K562 (cell line): ENCODE measurements around the gene RNF213. TPM values are rescaled to one million over a fixed set of nuclear protein-coding genes. Genes with fewer than 3 reads are reported as not detected.

ENCODE experiments used
- ATAC-seq: fragments of 200-7000 bp; cut with Tn5 transposase; 3 replicates; pipeline ENCODE4 v1.9.1; 2020; ENCODE audit warnings: moderate library complexity
- BruUV-seq: library from RNA; stranded (reverse); fragments of 400-500 nt; replicated peaks from 2 replicates; lab custom pipeline; 2021; lab: Mats Ljungman, UMichigan
- CTCF ChIA-PET: fragments of 300-600 bp; formaldehyde crosslinking; extraction: SDS; loops from one replicate; lab custom pipeline; 2021; ENCODE audit warnings: low intra/inter-chr PET ratio; lab: Yijun Ruan, JAX
- POLR2A ChIA-PET: fragments of 300-600, 350-650 bp; sonication (Branson Sonifier 250); formaldehyde crosslinking; extraction: SDS; loops from one replicate; lab custom pipeline; 2021; ENCODE audit warnings: antibody characterized with exemption, inconsistent platforms; lab: Yijun Ruan, JAX
- DNase-seq, 4 experiments: peaks; one replicate each; pipeline versions ENCODE4 v3.0.0 to v3.0.0-alpha.2; 2011 to 2018; ENCODE audit warnings: low spot score in 3 of 4, mixed read lengths in 3 of 4; ENCODE audit errors: extremely low read depth in 1 of 4
- FAIRE-seq: peaks from 2 replicates; lab custom pipeline; 2011; peaks lifted over from hg19 to GRCh38; lab: Jason Lieb, UNC
- H2AFZ ChIP-seq: 2 replicates; pipeline ENCODE4 v1.6.0; 2011; ENCODE audit warnings: low read depth, low read length, control low read depth, inconsistent platforms
- H3K27ac ChIP-seq: fragments of 200-600 bp; 3 replicates; pipeline ENCODE4 v1.8.0; 2011; ENCODE audit warnings: low read depth, mild to moderate bottlenecking, control low read depth, inconsistent platforms, low read length, moderate library complexity, mixed read lengths; ENCODE audit errors: extremely low read depth
- H3K27me3 ChIP-seq, 2 experiments: fragments of 300-600 bp in 1 of 2; 2 replicates in 1 of 2; 3 replicates in 1 of 2; pipeline versions ENCODE4 v1.6.0 to v1.8.0; 2011; ENCODE audit warnings: inconsistent platforms in 2 of 2, low read length in 2 of 2, mild to moderate bottlenecking in 1 of 2, mixed read lengths in 1 of 2, moderate library complexity in 1 of 2; ENCODE audit not compliant: control insufficient read depth in 2 of 2, insufficient read depth in 2 of 2
- H3K36me3 ChIP-seq: fragments of 300-600 bp; 3 replicates; pipeline ENCODE4 v1.8.0; 2011; ENCODE audit warnings: mild to moderate bottlenecking, low read length, inconsistent platforms; ENCODE audit not compliant: control insufficient read depth, insufficient read depth
- H3K4me1 ChIP-seq, 2 experiments: fragments of 200-600 bp in 1 of 2; replicated peaks in 1 of 2; 2 replicates in 1 of 2; 3 replicates in 1 of 2; pipeline versions ENCODE4 v1.5.1 to v1.8.0; 2011; ENCODE audit warnings: inconsistent platforms in 2 of 2, low read length in 2 of 2, mild to moderate bottlenecking in 1 of 2, mixed read lengths in 1 of 2, moderate library complexity in 1 of 2; ENCODE audit not compliant: control insufficient read depth in 2 of 2, insufficient read depth in 2 of 2
- H3K4me2 ChIP-seq: 2 replicates; pipeline ENCODE4 v1.6.1; 2011; ENCODE audit warnings: low read length, control low read depth, inconsistent platforms, mixed read lengths; ENCODE audit not compliant: insufficient read depth
- H3K4me3 ChIP-seq: fragments of 200-600 bp; sonication (generic), shearing (Covaris generic); 2 replicates; pipeline ENCODE4 v1.5.1; 2016; ENCODE audit warnings: control low read depth, inconsistent platforms
- H3K79me2 ChIP-seq: fragments of 200-600 bp; 3 replicates; pipeline ENCODE4 v1.8.0; 2011; ENCODE audit warnings: low read length, inconsistent platforms; ENCODE audit not compliant: control insufficient read depth, insufficient read depth
- H3K9ac ChIP-seq, 2 experiments: 2 replicates each; pipeline versions ENCODE4 v1.6.0 to v1.6.1; 2011; ENCODE audit warnings: low read depth in 2 of 2, low read length in 2 of 2, control low read depth in 1 of 2, inconsistent platforms in 1 of 2, mild to moderate bottlenecking in 1 of 2, mixed read lengths in 1 of 2; ENCODE audit not compliant: insufficient read depth in 1 of 2
- H3K9me1 ChIP-seq: one replicate; pipeline ENCODE4 v1.6.0; 2011; ENCODE audit warnings: inconsistent platforms, mild to moderate bottlenecking, low read length, moderate library complexity; ENCODE audit not compliant: control insufficient read depth, insufficient read depth
- H3K9me3 ChIP-seq: replicated peaks from 2 replicates; pipeline ENCODE4 v1.5.1; 2011; ENCODE audit warnings: low read depth, low read length, inconsistent platforms; ENCODE audit not compliant: control insufficient read depth, insufficient read depth
- H4K20me1 ChIP-seq: replicated peaks from 2 replicates; pipeline ENCODE4 v1.6.1; 2011; ENCODE audit warnings: low read length, inconsistent platforms, mixed read lengths; ENCODE audit not compliant: control insufficient read depth, insufficient read depth
- ARNT ChIP-seq, 2 experiments: fragments of 450-650 bp; IDR thresholded peaks; 2 replicates each; pipeline ENCODE4 v1.6.1; 2016; ENCODE audit warnings: mild to moderate bottlenecking in 1 of 2
- CTBP1 ChIP-seq: fragments of 450-650 bp; IDR thresholded peaks from 2 replicates; pipeline ENCODE4 v1.6.1; 2016; ENCODE audit warnings: borderline replicate concordance
- E2F3 ChIP-seq: fragments of 250-450 bp; sonication (Bioruptor Pico); IDR thresholded peaks from 2 replicates; pipeline ENCODE4 v1.4.0; 2020; ENCODE audit warnings: mild to moderate bottlenecking
- ELF1 ChIP-seq: fragments of 200-800 bp; sonication (Bioruptor generic); IDR thresholded peaks from 2 replicates; pipeline ENCODE4 v1.6.1; 2016; ENCODE audit warnings: missing genetic modification characterization, missing compliant biosample characterization
- EP400 ChIP-seq: fragments of 450-650 bp; IDR thresholded peaks from 2 replicates; pipeline ENCODE4 v1.6.1; 2017; ENCODE audit warnings: antibody characterized with exemption, mild to moderate bottlenecking, moderate library complexity
- GABPB2 ChIP-seq: fragments of 250-450 bp; sonication (Bioruptor Pico); conservative IDR thresholded peaks from 2 replicates; pipeline ENCODE4 v1.5.1; 2021; ENCODE audit warnings: mild to moderate bottlenecking
- JUNB ChIP-seq: fragments of 450-650 bp; formaldehyde crosslinking; conservative IDR thresholded peaks from 2 replicates; pipeline ENCODE4 v1.4.0; 2020; ENCODE audit warnings: mild to moderate bottlenecking
- KLF13 ChIP-seq: fragments of 450-650 bp; IDR thresholded peaks from 2 replicates; pipeline ENCODE4 v1.6.1; 2016; ENCODE audit warnings: missing genetic modification characterization, low read depth, mild to moderate bottlenecking, missing compliant biosample characterization, moderate library complexity, borderline replicate concordance
- PTRF ChIP-seq: fragments of 450-650 bp; IDR thresholded peaks from 2 replicates; pipeline ENCODE4 v1.6.1; 2016; ENCODE audit warnings: mild to moderate bottlenecking, missing genetic modification characterization, missing compliant biosample characterization
- ZBTB7A ChIP-seq: IDR thresholded peaks from 2 replicates; pipeline ENCODE4 v1.6.1; 2011; ENCODE audit warnings: low read depth, mild to moderate bottlenecking, low read length, moderate library complexity, borderline replicate concordance; ENCODE audit not compliant: control insufficient read depth
- ZFX ChIP-seq: sonication (generic); formaldehyde crosslinking; IDR thresholded peaks from 2 replicates; pipeline ENCODE4 v1.8.0; 2022; ENCODE audit warnings: mild to moderate bottlenecking, missing genetic modification reagents, moderate library complexity
- ZNF224 ChIP-seq: sonication (generic); formaldehyde crosslinking; IDR thresholded peaks from 2 replicates; pipeline ENCODE4 v1.8.0; 2022; ENCODE audit warnings: mild to moderate bottlenecking, missing genetic modification reagents
- ZNF589 ChIP-seq: fragments of 200-800 bp; sonication (Bioruptor generic); IDR thresholded peaks from 2 replicates; pipeline ENCODE4 v1.6.1; 2016; ENCODE audit warnings: low read depth, missing genetic modification characterization, missing compliant biosample characterization
- ZNF707 ChIP-seq: fragments of 250-450 bp; sonication (Bioruptor Pico); conservative IDR thresholded peaks from 2 replicates; pipeline ENCODE4 v1.8.0; 2022; ENCODE audit warnings: inconsistent platforms, mild to moderate bottlenecking, moderate library complexity
- ZNF77 ChIP-seq: fragments of 250-450 bp; sonication (Bioruptor Pico); IDR thresholded peaks from 2 replicates; pipeline ENCODE4 v1.5.0; 2020
- WGBS: fragments of 100-300 bp; shearing (Covaris generic); methylation state at CpG from one replicate; pipeline ENCODE4 v1.1.6; 2016; ENCODE audit warnings: low coverage, mixed read lengths; ENCODE audit not compliant: insufficient coverage; ENCODE audit errors: missing lambda C conversion rate; 5-methylcytosine and 5-hydroxymethylcytosine counted together
- in situ Hi-C: fragments of 300-500 bp; cut with MboI; formaldehyde crosslinking; loops from 4 replicates; pipeline ENCODE4 v1.15.0; 2018; ENCODE audit warnings: inconsistent platforms, mixed read lengths
- intact Hi-C: fragments of 100-400 bp; cut with micrococcal nuclease; formaldehyde crosslinking; loops from 2 replicates; pipeline ENCODE4 v1.14.2; 2022
- polyA plus RNA-seq, 8 experiments: library from polyadenylated mRNA; depleted of rRNA in 4 of 8; stranded (reverse) in 5 of 8; unstranded in 3 of 8; fragments of >200 nt; fragmentation: Nextera tagmentation in 2 of 8; fragmentation: Illumina TruSeq in 1 of 8; extraction: Ambion mirVana in 2 of 8; extraction: Trizol in 1 of 8; gene quantifications; 2 replicates each; pipeline versions ENCODE4 v1.2.1 to v1.2.3, GENCODE V29; 2011 to 2014; ENCODE audit warnings: inconsistent platforms in 1 of 8, missing spikeins in 1 of 8
- total RNA-seq, 7 experiments: library from RNA; depleted of rRNA in 6 of 7; stranded (reverse); fragments of >200 nt in 6 of 7; fragmentation: Illumina TruSeq in 2 of 7; extraction: Trizol in 2 of 7; gene quantifications; 2 replicates each; pipeline versions ENCODE4 v1.2.1 to v1.2.3, GENCODE V29; 2011 to 2021; ENCODE audit warnings: low replicate concordance in 1 of 7
- TF ChIP-seq, protein P1 (sequence below): fragments of 150-350 bp; IDR thresholded peaks from 2 replicates; pipeline ENCODE4 v1.6.1; 2014; ENCODE audit warnings: low read depth, mild to moderate bottlenecking, low read length, borderline replicate concordance
- TF ChIP-seq, protein P2 (sequence below): fragments of 250-450 bp; sonication (Bioruptor Pico); IDR thresholded peaks from 2 replicates; pipeline ENCODE4 v1.8.0; 2021; ENCODE audit warnings: moderate library complexity, mild to moderate bottlenecking, inconsistent platforms
- TF ChIP-seq, protein P3 (sequence below): sonication (generic); formaldehyde crosslinking; IDR thresholded peaks from 2 replicates; pipeline ENCODE4 v1.8.1; 2023; ENCODE audit warnings: mild to moderate bottlenecking, missing genetic modification reagents

The RNF213 gene
- total and polyA plus RNA-seq, 9 of the 15 experiments (the other 6 are each of a cell fraction or from before 2014, with no cell fraction given) = 5.3 to 33.6 (median 17.9) TPM

DNA sequence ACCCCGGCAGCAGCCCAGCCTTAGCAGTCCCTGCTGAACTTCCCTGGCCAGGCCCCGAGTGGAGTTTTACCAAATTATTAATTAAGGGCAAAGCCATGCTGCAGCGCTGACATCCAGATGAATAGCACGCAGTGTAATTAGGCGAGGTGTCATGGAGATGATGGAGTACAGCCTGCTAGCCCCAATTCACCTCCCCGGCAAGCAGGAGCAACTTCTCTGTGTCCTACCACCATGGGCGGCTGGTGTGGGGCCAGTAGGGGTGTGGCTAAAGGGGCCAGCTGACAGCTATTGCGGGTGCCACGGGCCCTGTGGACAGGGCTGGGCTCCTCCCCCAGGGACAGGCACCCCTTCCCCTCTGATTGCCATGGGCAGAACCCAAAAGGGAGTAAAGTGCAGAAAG, 178.8 kb downstream of the RNF213 start:
- Histone ChIP-seq H3K9me1 (no peaks in the 10 kb centered on the region), H3K4me3 (no peak overlapping the region), H2AFZ (no peak overlapping the region), H3K27ac (no peak overlapping the region), H3K36me3 (no peaks in the 10 kb centered on the region), H4K20me1 (peaks cover 8% of the 10 kb centered on the region), H3K4me1 (peaks cover 0 to 16% of the 10 kb centered on the region in 2 experiments; a peak in 2 of 5 replicates), H3K4me2 (no peak overlapping the region), H3K9ac (no peak overlapping the region), H3K9me3 (no peaks in the 10 kb centered on the region; the same call in 1 of the 2 replicates), H3K27me3 (peaks cover 22 to 54% of the 10 kb centered on the region in 2 experiments; a peak in 3 of 5 replicates), H3K79me2 (no peaks in the 10 kb centered on the region)
- no TSS peak for BruUV-seq
- intact Hi-C loops (no loop called here), in situ Hi-C loops (no loop called here)
- ATAC-seq (no peak), DNase-seq (no peak), FAIRE-seq (no peak)
- CTCF ChIA-PET = no interaction called here
- POLR2A ChIA-PET = interaction anchor here (0.6 kb wide), 1 partner anchor 8 kb away, joined by 4 read pairs; no protein-coding TSS in a partner anchor
- WGBS = 0% methylated on average over 8 of the region's 9 CpGs
- TF ChIP-seq ZNF707 = no peak
- no peak for TF ChIP-seq ZNF589
- TF ChIP-seq, protein P1, sequence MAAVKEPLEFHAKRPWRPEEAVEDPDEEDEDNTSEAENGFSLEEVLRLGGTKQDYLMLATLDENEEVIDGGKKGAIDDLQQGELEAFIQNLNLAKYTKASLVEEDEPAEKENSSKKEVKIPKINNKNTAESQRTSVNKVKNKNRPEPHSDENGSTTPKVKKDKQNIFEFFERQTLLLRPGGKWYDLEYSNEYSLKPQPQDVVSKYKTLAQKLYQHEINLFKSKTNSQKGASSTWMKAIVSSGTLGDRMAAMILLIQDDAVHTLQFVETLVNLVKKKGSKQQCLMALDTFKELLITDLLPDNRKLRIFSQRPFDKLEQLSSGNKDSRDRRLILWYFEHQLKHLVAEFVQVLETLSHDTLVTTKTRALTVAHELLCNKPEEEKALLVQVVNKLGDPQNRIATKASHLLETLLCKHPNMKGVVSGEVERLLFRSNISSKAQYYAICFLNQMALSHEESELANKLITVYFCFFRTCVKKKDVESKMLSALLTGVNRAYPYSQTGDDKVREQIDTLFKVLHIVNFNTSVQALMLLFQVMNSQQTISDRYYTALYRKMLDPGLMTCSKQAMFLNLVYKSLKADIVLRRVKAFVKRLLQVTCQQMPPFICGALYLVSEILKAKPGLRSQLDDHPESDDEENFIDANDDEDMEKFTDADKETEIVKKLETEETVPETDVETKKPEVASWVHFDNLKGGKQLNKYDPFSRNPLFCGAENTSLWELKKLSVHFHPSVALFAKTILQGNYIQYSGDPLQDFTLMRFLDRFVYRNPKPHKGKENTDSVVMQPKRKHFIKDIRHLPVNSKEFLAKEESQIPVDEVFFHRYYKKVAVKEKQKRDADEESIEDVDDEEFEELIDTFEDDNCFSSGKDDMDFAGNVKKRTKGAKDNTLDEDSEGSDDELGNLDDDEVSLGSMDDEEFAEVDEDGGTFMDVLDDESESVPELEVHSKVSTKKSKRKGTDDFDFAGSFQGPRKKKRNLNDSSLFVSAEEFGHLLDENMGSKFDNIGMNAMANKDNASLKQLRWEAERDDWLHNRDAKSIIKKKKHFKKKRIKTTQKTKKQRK = no peak
- no peak for TF ChIP-seq PTRF (tag)
- TF ChIP-seq KLF13 (tag) = no peak
- TF ChIP-seq, protein P2, sequence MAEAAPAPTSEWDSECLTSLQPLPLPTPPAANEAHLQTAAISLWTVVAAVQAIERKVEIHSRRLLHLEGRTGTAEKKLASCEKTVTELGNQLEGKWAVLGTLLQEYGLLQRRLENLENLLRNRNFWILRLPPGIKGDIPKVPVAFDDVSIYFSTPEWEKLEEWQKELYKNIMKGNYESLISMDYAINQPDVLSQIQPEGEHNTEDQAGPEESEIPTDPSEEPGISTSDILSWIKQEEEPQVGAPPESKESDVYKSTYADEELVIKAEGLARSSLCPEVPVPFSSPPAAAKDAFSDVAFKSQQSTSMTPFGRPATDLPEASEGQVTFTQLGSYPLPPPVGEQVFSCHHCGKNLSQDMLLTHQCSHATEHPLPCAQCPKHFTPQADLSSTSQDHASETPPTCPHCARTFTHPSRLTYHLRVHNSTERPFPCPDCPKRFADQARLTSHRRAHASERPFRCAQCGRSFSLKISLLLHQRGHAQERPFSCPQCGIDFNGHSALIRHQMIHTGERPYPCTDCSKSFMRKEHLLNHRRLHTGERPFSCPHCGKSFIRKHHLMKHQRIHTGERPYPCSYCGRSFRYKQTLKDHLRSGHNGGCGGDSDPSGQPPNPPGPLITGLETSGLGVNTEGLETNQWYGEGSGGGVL (CRISPR knock-in tag) = no peak
- no peak for TF ChIP-seq ELF1 (tag)
- no peak for TF ChIP-seq JUNB (CRISPR knock-in tag)
- TF ChIP-seq ZNF224 (CRISPR knock-in tag) = no peak
- TF ChIP-seq ARNT (IDR thresholded peaks at IDR 0.05) = no peak
- TF ChIP-seq EP400 = no peak
- no peak for TF ChIP-seq ZBTB7A
- no peak for TF ChIP-seq E2F3 (CRISPR knock-in tag)
- no peak for TF ChIP-seq ZFX (CRISPR knock-in tag)
- no peak for TF ChIP-seq GABPB2
- TF ChIP-seq ZNF77 (CRISPR knock-in tag) = no peak
- no peak for TF ChIP-seq CTBP1
- TF ChIP-seq, protein P3, sequence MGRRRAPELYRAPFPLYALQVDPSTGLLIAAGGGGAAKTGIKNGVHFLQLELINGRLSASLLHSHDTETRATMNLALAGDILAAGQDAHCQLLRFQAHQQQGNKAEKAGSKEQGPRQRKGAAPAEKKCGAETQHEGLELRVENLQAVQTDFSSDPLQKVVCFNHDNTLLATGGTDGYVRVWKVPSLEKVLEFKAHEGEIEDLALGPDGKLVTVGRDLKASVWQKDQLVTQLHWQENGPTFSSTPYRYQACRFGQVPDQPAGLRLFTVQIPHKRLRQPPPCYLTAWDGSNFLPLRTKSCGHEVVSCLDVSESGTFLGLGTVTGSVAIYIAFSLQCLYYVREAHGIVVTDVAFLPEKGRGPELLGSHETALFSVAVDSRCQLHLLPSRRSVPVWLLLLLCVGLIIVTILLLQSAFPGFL (CRISPR knock-in tag) = no peak
